HG02588 (cell line): Measurements from ENCODE around the gene ZNF750.

Experiments
- ATAC-seq: cut with Tn5 transposase; IDR thresholded peaks from one replicate; pipeline ENCODE4 v1.9.1; 2021; ENCODE audit warnings: mild to moderate bottlenecking, moderate library complexity; ENCODE audit not compliant: unreplicated experiment

ZNF750 gene

GRCh38 chr17:82839617-82840292 is at the start of gene ZNF750:
Gene ZNF750 (minus strand): TSS chr17:82840022. CDS start chr17:82832454, 7,568 bp downstream.
- ATAC-seq: no peak

- ATAC-seq: no peak
Observed at GRCh38 chr17:82888583-82889495, 49.0 kb upstream of the ZNF750 start.

- ATAC-seq: no peak
Observed at GRCh38 chr17:82887255-82888164, 47.7 kb upstream of the ZNF750 start.

GRCh38 chr17:82884970-82885353 is 45.1 kb upstream of the ZNF750 start:
- ATAC-seq: no peak

GRCh38 chr17:82884341-82884969 is 44.6 kb upstream of the ZNF750 start:
- no peak for ATAC-seq

- no peak for ATAC-seq
Observed at GRCh38 chr17:82883419-82884031, 43.7 kb upstream of the ZNF750 start.

- no peak for ATAC-seq
Observed at GRCh38 chr17:82882715-82883418, 43.0 kb upstream of the ZNF750 start.

- no peak for ATAC-seq
Observed at GRCh38 chr17:82881900-82882714, 42.3 kb upstream of the ZNF750 start.

GRCh38 chr17:82881324-82881823 is 41.6 kb upstream of the ZNF750 start:
- no peak for ATAC-seq

- no peak for ATAC-seq
Observed at GRCh38 chr17:82880620-82881323, 41.0 kb upstream of the ZNF750 start.

- ATAC-seq: no peak
Observed at GRCh38 chr17:82879241-82879640, 39.4 kb upstream of the ZNF750 start.

GRCh38 chr17:82878527-82878926 is 38.7 kb upstream of the ZNF750 start:
- no peak for ATAC-seq

GRCh38 chr17:82876602-82877379 is 37.0 kb upstream of the ZNF750 start:
- no peak for ATAC-seq

- ATAC-seq: no peak
Observed at GRCh38 chr17:82876149-82876548, 36.3 kb upstream of the ZNF750 start.

- no peak for ATAC-seq
Observed at GRCh38 chr17:82875407-82875856, 35.6 kb upstream of the ZNF750 start.

- no peak for ATAC-seq
Observed at GRCh38 chr17:82874011-82874835, 34.4 kb upstream of the ZNF750 start.
